ENCODE data around the gene KIF12.
"Not testable (repeated sequence)": the region's sequence is repeated elsewhere in the genome, so short reads cannot be mapped to it uniquely, and the experiment has no call there.

Gene KIF12

GRCh38 chr9:114060711-114061110, 38.4 kb downstream of the KIF12 start:
- DNase-seq = no peak

- no peak for DNase-seq
Observed at GRCh38 chr9:114060070-114060469, 39.0 kb downstream of the KIF12 start.

GRCh38 chr9:114059047-114059803, 39.9 kb downstream of the KIF12 start:
- DNase-seq = no peak

- DNase-seq = no peak
Observed at GRCh38 chr9:114058688-114059046, 40.4 kb downstream of the KIF12 start.

GRCh38 chr9:114057161-114057885, 41.8 kb downstream of the KIF12 start:
- DNase-seq = no peak

- no peak for DNase-seq
Observed at GRCh38 chr9:114056527-114056926, 42.6 kb downstream of the KIF12 start.

- no peak for DNase-seq
Observed at GRCh38 chr9:114055894-114056293, 43.2 kb downstream of the KIF12 start.

GRCh38 chr9:114055061-114055460, 44.0 kb downstream of the KIF12 start:
- DNase-seq = no peak

- DNase-seq = no peak
Observed at GRCh38 chr9:114054191-114054690, 44.9 kb downstream of the KIF12 start.

GRCh38 chr9:114053246-114054005, 45.7 kb downstream of the KIF12 start:
- DNase-seq = no peak

- DNase-seq = no peak
Observed at GRCh38 chr9:114051706-114052105, 47.4 kb downstream of the KIF12 start.

GRCh38 chr9:114051281-114051680, 47.8 kb downstream of the KIF12 start:
- no peak for DNase-seq

GRCh38 chr9:114050646-114051045, 48.4 kb downstream of the KIF12 start:
- no peak for DNase-seq

- no peak for DNase-seq
Observed at GRCh38 chr9:114050226-114050568, 48.9 kb downstream of the KIF12 start.

GRCh38 chr9:114049441-114050225, 49.5 kb downstream of the KIF12 start:
- no peak for DNase-seq

- DNase-seq = no peak
Observed at GRCh38 chr9:114048533-114049415, 50.3 kb downstream of the KIF12 start.

GRCh38 chr9:114047717-114048116, 51.4 kb downstream of the KIF12 start:
- DNase-seq = no peak

GRCh38 chr9:114046875-114047274, 52.2 kb downstream of the KIF12 start:
- no peak for DNase-seq

GRCh38 chr9:114046237-114046755, 52.8 kb downstream of the KIF12 start:
- DNase-seq = no peak

- not testable (repeated sequence) for DNase-seq
Observed at GRCh38 chr9:114043660-114044059, 55.4 kb downstream of the KIF12 start.

All from activated T-cell treated with anti-CD3 and anti-CD28 coated beads, Interleukin-2, amount 50 U/mL, for 1 hour (primary cell).